ENCODE measurements around the gene SLC29A1. TPM values are rescaled to one million over a fixed set of nuclear protein-coding genes. Genes with fewer than 3 reads are reported as not detected.

The SLC29A1 gene
- total and polyA plus RNA-seq, 9 of the 15 experiments (the other 6 are each of a cell fraction or from before 2014, with no cell fraction given): 18.9 to 170 (median 57.7) TPM

GRCh38 chr6:44246663-44247337 lies 23.4 kb downstream of the SLC29A1 start, which contains the start of gene HSP90AB1 (continued):
- TF ChIP-seq SAP30 (IDR thresholded peaks at IDR 0.05; ENCODE audit: borderline replicate concordance, insufficient read depth, low read depth, low read length, poor library complexity, severe bottlenecking) (no peak), ZNF717 (CRISPR knock-in tag; IDR thresholded peaks at IDR 0.05) (no peak), RNF219 (CRISPR knock-in tag; IDR thresholded peaks at IDR 0.05) (0 out of 2 replicates have a peak, but pooled peaks have one; percentile 19), ZBTB5 (IDR thresholded peaks at IDR 0.05) (peak; percentile 79), MTF1 (CRISPR knock-in tag; IDR thresholded peaks at IDR 0.05; ENCODE audit: borderline replicate concordance) (no peak), BRCA1 (IDR thresholded peaks at IDR 0.05) (no peak), BRCA1 (CRISPR knock-in tag; IDR thresholded peaks at IDR 0.05) (0 out of 2 replicates have a peak, but pooled peaks have one; percentile 60), ATF6 (CRISPR knock-in tag; IDR thresholded peaks at IDR 0.05) (0 out of 2 replicates have a peak, but pooled peaks have one; percentile 53), ELK3 (CRISPR knock-in tag; IDR thresholded peaks at IDR 0.05) (no peak), TAF9B (IDR thresholded peaks at IDR 0.05; ENCODE audit: partially characterized antibody) (peak; percentile 99), NCOR1 (IDR thresholded peaks at IDR 0.05) (peak; percentile 75), CC2D1A (IDR thresholded peaks at IDR 0.05) (peak; percentile 79), RB1 (IDR thresholded peaks at IDR 0.05; ENCODE audit: low read depth) (peak; percentile 82), KLF10 (CRISPR knock-in tag; IDR thresholded peaks at IDR 0.05) (no peak), POLR2AphosphoS5 (IDR thresholded peaks at IDR 0.05; ENCODE audit: control insufficient read depth, insufficient read depth, low read depth, low read length) (peak; percentile 100), MLX (CRISPR knock-in tag; conservative IDR thresholded peaks at IDR 0.05) (no peak; a peak in 2 of 4 replicates), CHD2 (IDR thresholded peaks at IDR 0.05; ENCODE audit: low read depth, low read length) (peak; percentile 92), IFI16 (CRISPR knock-in tag; IDR thresholded peaks at IDR 0.05) (no peak), MIER1 (IDR thresholded peaks at IDR 0.05; ENCODE audit: low read depth) (0 out of 2 replicates have a peak, but pooled peaks have one; percentile 28), PTTG1 (tag; IDR thresholded peaks at IDR 0.05; ENCODE audit: low read depth) (no peak), SRSF7 (optimal IDR thresholded peaks at IDR 0.05; ENCODE audit: low read depth, low read length) (no peak)
